Measurements from ENCODE around the gene HLA-B. TPM values are rescaled to one million over a fixed set of nuclear protein-coding genes. Genes with fewer than 3 reads are reported as not detected.
A peak's percentile ranks its signal among the peaks of the same experiment; 100 is the strongest.
"Not testable (repeated sequence)": the region's sequence is repeated elsewhere in the genome, so short reads cannot be mapped to it uniquely, and the experiment has no call there.

The HLA-B gene
- total RNA-seq, 2 experiments from 2014 or later, result 3,016 to 3,060 TPM

DNA sequence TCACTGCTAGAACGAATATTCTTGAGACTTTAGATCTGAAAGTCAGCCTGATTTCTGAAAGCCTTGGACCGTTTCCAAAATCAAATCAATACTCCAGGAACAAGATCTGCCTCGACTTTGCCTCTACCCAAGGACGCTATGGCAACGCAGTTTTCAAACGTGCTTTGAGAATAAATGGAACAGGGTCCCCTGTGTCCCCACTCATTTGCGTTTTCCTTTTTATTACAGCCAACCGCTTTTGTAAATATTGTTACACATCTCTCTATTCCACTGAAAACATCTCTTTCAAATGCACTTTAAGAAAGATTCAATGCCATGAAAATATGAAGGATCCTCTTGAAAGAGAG is 40.1 kb upstream of the HLA-B start:
- not testable (repeated sequence) for H3K27ac Mint-ChIP-seq, H3K27me3 Mint-ChIP-seq, H3K4me3 Mint-ChIP-seq, DNase-seq, H3K9me3 Mint-ChIP-seq, H3K36me3 Mint-ChIP-seq
- ChIA-PET POLR2A (interaction anchor here (0.7 kb wide), 1 partner anchor 45 kb away, joined by 3 read pairs; no protein-coding TSS in a partner anchor), CTCF (interaction anchor here (0.6 to 7.9 kb wide), 12 partner anchors 16 to 267 kb away, joined by 3 to 79 read pairs (median 4); no protein-coding TSS in a partner anchor)
- peaks cover 24% of the 10 kb centered on the region for H3K4me1 Mint-ChIP-seq (ENCODE audit: low read depth)
- intact Hi-C loops (cut with micrococcal nuclease), result loop anchor here (1.0 kb wide), 1 partner anchor 44 kb away; no protein-coding TSS in a partner anchor

GRCh38 chr6:31396422-31397152 is 39.6 kb upstream of the HLA-B start:
- H3K36me3 Mint-ChIP-seq, result no peaks in the 10 kb centered on the region
- peak; percentile 92 for DNase-seq
- POLR2A ChIA-PET, result interaction anchor here (0.8 kb wide), 1 partner anchor 24 kb away, joined by 3 read pairs; no protein-coding TSS in a partner anchor
- CTCF ChIA-PET, result interaction anchor here (0.6 to 7.9 kb wide), 5 partner anchors 40 to 266 kb away, joined by 3 to 79 read pairs (median 5); no protein-coding TSS in a partner anchor
- H3K4me3 Mint-ChIP-seq, result no peak overlapping the region
- intact Hi-C loops (cut with micrococcal nuclease), result loop anchor here (1.0 kb wide), 1 partner anchor 45 kb away; no protein-coding TSS in a partner anchor
- peaks cover 18% of the 10 kb centered on the region for H3K4me1 Mint-ChIP-seq (ENCODE audit: low read depth)
- H3K27me3 Mint-ChIP-seq, result no peaks in the 10 kb centered on the region
- no peak overlapping the region for H3K27ac Mint-ChIP-seq
- H3K9me3 Mint-ChIP-seq, result no peaks in the 10 kb centered on the region

- ChIA-PET POLR2A (interaction anchor here (0.8 kb wide), 1 partner anchor 25 kb away, joined by 3 read pairs; no protein-coding TSS in a partner anchor), CTCF (interaction anchor here (1.9 kb wide), 1 partner anchor 46 kb away, joined by 9 read pairs; no protein-coding TSS in a partner anchor)
- H3K4me3 Mint-ChIP-seq, result no peak overlapping the region
- peaks cover 11% of the 10 kb centered on the region for H3K4me1 Mint-ChIP-seq (ENCODE audit: low read depth)
- intact Hi-C loops (cut with micrococcal nuclease), result no loop called here
- no peak overlapping the region for H3K27ac Mint-ChIP-seq
- H3K27me3 Mint-ChIP-seq, result no peaks in the 10 kb centered on the region
- no peak for DNase-seq
- H3K9me3 Mint-ChIP-seq, result no peaks in the 10 kb centered on the region
- no peaks in the 10 kb centered on the region for H3K36me3 Mint-ChIP-seq
These were observed 38.9 kb upstream of the HLA-B start for GRCh38 chr6:31395832-31396231.

DNA sequence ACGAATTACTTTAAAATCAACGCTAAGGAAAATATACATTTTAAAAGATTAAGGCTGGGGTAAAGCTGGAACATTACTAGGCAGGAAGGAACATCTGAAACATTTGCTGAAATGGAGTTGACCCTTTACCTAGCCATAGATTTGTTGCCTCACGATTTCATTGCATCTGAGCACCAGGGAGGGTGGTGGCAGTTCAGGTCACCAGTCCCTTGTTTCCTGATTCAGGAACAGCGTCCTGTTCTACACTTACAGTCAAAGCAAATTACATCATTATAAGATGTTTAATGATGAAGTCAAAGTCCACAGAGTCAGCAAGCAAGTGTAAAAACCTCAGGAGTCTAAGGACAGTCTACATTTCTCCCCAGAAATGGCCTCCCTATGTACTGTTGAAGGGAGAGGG is 37.4 kb upstream of the HLA-B start:
- no peaks in the 10 kb centered on the region for H3K36me3 Mint-ChIP-seq
- ChIA-PET POLR2A (no interaction called here), CTCF (interaction anchor here (1.9 kb wide), 1 partner anchor 48 kb away, joined by 9 read pairs; no protein-coding TSS in a partner anchor)
- no peaks in the 10 kb centered on the region for H3K9me3 Mint-ChIP-seq
- no peaks in the 10 kb centered on the region for H3K27me3 Mint-ChIP-seq
- H3K27ac Mint-ChIP-seq, result no peak overlapping the region
- no peak overlapping the region for H3K4me3 Mint-ChIP-seq
- intact Hi-C loops (cut with micrococcal nuclease), result no loop called here
- H3K4me1 Mint-ChIP-seq (ENCODE audit: low read depth), result peaks cover 9% of the 10 kb centered on the region
- no peak for DNase-seq

DNA sequence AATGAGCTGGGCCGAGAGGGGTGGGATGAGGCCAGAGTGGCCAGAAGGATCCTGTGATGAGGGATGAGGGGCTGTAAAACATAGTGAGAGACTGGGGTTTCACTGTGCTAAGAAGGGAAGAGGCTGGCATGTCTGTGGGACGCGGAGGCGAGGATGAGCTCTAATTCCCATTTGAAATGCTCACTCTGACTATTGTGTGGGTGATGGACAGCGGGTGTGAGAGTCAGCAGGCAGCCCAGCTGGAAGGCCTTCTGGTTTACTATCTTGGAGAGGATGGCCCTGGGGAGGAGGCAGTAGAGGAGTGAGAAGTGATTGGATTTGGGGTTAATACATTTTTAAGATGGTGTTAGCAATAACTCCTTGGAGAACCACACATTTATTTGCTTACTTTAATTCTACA is 37.0 kb upstream of the HLA-B start:
- ChIA-PET POLR2A (no interaction called here), CTCF (interaction anchor here (1.9 kb wide), 2 partner anchors 46 to 48 kb away, joined by 6 to 9 read pairs; no protein-coding TSS in a partner anchor)
- DNase-seq, result no peak
- H3K36me3 Mint-ChIP-seq, result no peaks in the 10 kb centered on the region
- H3K4me1 Mint-ChIP-seq (ENCODE audit: low read depth), result peaks cover 8% of the 10 kb centered on the region
- no peak overlapping the region for H3K4me3 Mint-ChIP-seq
- no peaks in the 10 kb centered on the region for H3K9me3 Mint-ChIP-seq
- intact Hi-C loops (cut with micrococcal nuclease), result no loop called here
- H3K27me3 Mint-ChIP-seq, result no peaks in the 10 kb centered on the region
- no peak overlapping the region for H3K27ac Mint-ChIP-seq

DNA sequence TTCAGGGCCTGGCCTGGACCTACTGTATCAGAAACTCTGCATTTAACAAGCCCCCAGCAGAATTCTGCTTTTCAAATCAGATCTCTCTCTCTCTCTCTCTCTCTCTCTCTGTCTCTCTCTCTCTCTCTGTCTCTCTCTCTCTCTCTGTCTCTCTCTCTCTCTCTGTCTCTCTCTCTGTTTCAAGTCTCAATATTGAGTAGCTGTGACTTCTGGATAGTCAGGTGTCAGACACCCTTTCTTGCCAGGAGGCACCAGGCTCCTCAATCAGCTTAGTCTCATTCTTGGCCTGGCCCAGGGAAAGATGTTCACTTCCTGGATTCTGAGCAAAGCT is 32.8 kb upstream of the HLA-B start:
- H3K4me1 Mint-ChIP-seq (ENCODE audit: low read depth); intact Hi-C loops (cut with micrococcal nuclease); POLR2A ChIA-PET; H3K9me3 Mint-ChIP-seq; H3K27me3 Mint-ChIP-seq; H3K36me3 Mint-ChIP-seq; DNase-seq; H3K4me3 Mint-ChIP-seq; H3K27ac Mint-ChIP-seq: not testable (repeated sequence)
- CTCF ChIA-PET, result interaction anchor here (0.6 kb wide), 1 partner anchor 186 kb away, joined by 3 read pairs; no protein-coding TSS in a partner anchor

GRCh38 chr6:31388916-31389801 is 32.2 kb upstream of the HLA-B start:
- H3K4me1 Mint-ChIP-seq (ENCODE audit: low read depth); POLR2A ChIA-PET; DNase-seq; H3K9me3 Mint-ChIP-seq; H3K27me3 Mint-ChIP-seq; CTCF ChIA-PET; H3K36me3 Mint-ChIP-seq; H3K27ac Mint-ChIP-seq; H3K4me3 Mint-ChIP-seq: not testable (repeated sequence)
- intact Hi-C loops (cut with micrococcal nuclease), result loop anchor here (1.0 kb wide), 1 partner anchor 96 kb away; no protein-coding TSS in a partner anchor

DNA sequence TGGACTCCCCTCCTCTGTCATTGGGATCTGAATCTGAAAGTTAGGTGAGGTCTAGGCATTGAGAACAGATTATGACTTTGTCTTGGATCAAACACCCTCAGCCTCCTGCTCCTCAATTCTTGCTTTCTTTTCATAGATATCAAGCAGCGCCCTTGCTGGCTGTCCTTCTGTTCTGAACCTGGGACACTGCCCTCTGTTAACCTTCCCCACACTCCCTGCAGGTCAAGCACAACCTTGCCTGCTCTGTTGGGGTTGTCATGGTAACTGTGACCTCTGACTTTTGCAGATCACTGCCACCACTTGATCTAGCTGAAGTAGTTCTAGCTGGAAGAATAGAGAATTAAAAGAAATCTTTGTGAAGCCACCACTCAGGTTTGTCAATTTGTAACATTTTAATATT is 30.0 kb upstream of the HLA-B start:
- CTCF ChIA-PET, result no interaction called here
- Mint-ChIP-seq H3K27ac (no peak overlapping the region), H3K4me1 (ENCODE audit: low read depth) (no peaks in the 10 kb centered on the region), H3K9me3 (no peaks in the 10 kb centered on the region), H3K27me3 (peaks cover under 1% of the 10 kb centered on the region), H3K4me3 (no peak overlapping the region), H3K36me3 (no peaks in the 10 kb centered on the region)
- intact Hi-C loops (cut with micrococcal nuclease), result no loop called here
- no peak for DNase-seq
- POLR2A ChIA-PET, result no interaction called here

DNA sequence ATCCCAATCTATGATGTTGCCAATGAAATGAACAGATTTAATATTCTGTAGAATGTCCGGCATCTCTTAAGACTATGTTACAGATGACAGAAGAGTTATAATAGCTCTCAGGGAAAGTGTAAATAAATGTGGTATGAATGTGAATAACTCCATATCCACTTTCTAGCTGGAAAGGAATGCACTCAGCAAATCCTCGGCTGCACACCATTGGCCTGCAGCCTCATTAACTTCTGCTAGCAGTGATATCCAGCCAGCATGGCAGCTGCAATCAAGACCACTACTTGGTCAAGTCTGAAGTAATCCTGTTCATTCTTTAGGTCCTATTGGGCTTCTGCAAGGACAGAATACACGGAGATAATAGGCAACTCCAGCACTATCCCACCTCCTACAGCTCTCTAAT is 29.1 kb upstream of the HLA-B start:
- ChIA-PET POLR2A (no interaction called here), CTCF (interaction anchor here (0.6 kb wide), 1 partner anchor 65 kb away, joined by 3 read pairs; no protein-coding TSS in a partner anchor)
- Mint-ChIP-seq H3K4me3 (no peak overlapping the region), H3K27ac (no peak overlapping the region), H3K36me3 (no peaks in the 10 kb centered on the region), H3K4me1 (ENCODE audit: low read depth) (no peaks in the 10 kb centered on the region), H3K27me3 (peaks cover 3% of the 10 kb centered on the region), H3K9me3 (no peaks in the 10 kb centered on the region)
- intact Hi-C loops (cut with micrococcal nuclease), result no loop called here
- DNase-seq, result no peak

GRCh38 chr6:31385041-31385440 is 28.1 kb upstream of the HLA-B start:
- intact Hi-C loops (cut with micrococcal nuclease), result no loop called here
- DNase-seq, result no peak
- Mint-ChIP-seq H3K36me3 (no peaks in the 10 kb centered on the region), H3K4me1 (ENCODE audit: low read depth) (no peaks in the 10 kb centered on the region), H3K9me3 (no peaks in the 10 kb centered on the region), H3K4me3 (no peak overlapping the region), H3K27me3 (peaks cover 4% of the 10 kb centered on the region), H3K27ac (no peak overlapping the region)
- POLR2A ChIA-PET, result no interaction called here
- CTCF ChIA-PET, result no interaction called here

DNA sequence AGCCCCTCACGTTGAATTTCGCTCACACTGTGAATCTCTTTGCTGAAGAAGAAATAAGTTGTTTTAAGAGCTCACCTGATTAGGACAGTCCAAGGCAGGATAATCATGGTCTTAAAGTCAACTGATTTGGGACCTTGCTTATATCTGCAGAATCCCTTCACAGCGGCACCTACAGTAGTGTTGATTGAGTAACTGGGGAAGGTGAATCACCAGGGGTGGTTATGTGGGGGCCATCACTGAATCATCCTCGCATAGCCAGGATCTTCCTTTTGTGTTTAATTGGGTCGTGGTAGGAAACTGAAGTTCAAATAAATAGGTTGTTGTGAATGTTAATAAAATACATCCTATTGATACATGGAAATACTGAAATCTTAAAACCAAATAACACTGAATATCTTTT is 26.2 kb upstream of the HLA-B start:
- CTCF ChIA-PET, result interaction anchor here (1.1 to 1.9 kb wide), 3 partner anchors 16 to 254 kb away, joined by 3 to 7 read pairs (median 7); no protein-coding TSS in a partner anchor
- POLR2A ChIA-PET, result no interaction called here
- H3K27ac Mint-ChIP-seq, result no peak overlapping the region
- peak; percentile 25 for DNase-seq
- H3K4me1 Mint-ChIP-seq (ENCODE audit: low read depth), result no peaks in the 10 kb centered on the region
- no peak overlapping the region for H3K4me3 Mint-ChIP-seq
- H3K36me3 Mint-ChIP-seq, result no peaks in the 10 kb centered on the region
- intact Hi-C loops (cut with micrococcal nuclease), result no loop called here
- H3K27me3 Mint-ChIP-seq, result peaks cover 11% of the 10 kb centered on the region
- H3K9me3 Mint-ChIP-seq, result no peaks in the 10 kb centered on the region

- Mint-ChIP-seq H3K9me3 (no peaks in the 10 kb centered on the region), H3K4me1 (ENCODE audit: low read depth) (no peaks in the 10 kb centered on the region), H3K36me3 (no peaks in the 10 kb centered on the region), H3K4me3 (no peak overlapping the region), H3K27me3 (peaks cover 14% of the 10 kb centered on the region), H3K27ac (no peak overlapping the region)
- CTCF ChIA-PET, result interaction anchor here (0.8 to 2.1 kb wide), 5 partner anchors 15 to 185 kb away, joined by 3 to 8 read pairs (median 4); no protein-coding TSS in a partner anchor
- intact Hi-C loops (cut with micrococcal nuclease), result no loop called here
- DNase-seq, result no peak
- POLR2A ChIA-PET, result no interaction called here
These were observed 24.7 kb upstream of the HLA-B start for GRCh38 chr6:31381666-31382065.
